Stimulated activated CD8-positive, alpha-beta memory T cell treated with anti-CD3 and anti-CD28 coated beads, Interleukin-12 subunit alpha, Interleukin-12 subunit beta, amount 100 ng/mL, for 24 hours (primary cell): Measurements from ENCODE around the gene AMER3.
"Not testable (repeated sequence)": the region's sequence is repeated elsewhere in the genome, so short reads cannot be mapped to it uniquely, and the experiment has no call there.

Experiments used
- DNase-seq: peaks from one replicate; pipeline ENCODE4 v3.0.0-alpha.2; 2020; ENCODE audit errors: extremely low read depth

Gene AMER3

GRCh38 chr2:130755256-130756052 lies at the start of gene AMER3:
TSS of gene AMER3 (plus strand) at chr2:130755540. CDS start at chr2:130762073, 6,533 bp downstream.
- DNase-seq = no peak

- not testable (repeated sequence) for DNase-seq
Measured at GRCh38 chr2:130714795-130715194, 40.5 kb upstream of the AMER3 start.

DNA sequence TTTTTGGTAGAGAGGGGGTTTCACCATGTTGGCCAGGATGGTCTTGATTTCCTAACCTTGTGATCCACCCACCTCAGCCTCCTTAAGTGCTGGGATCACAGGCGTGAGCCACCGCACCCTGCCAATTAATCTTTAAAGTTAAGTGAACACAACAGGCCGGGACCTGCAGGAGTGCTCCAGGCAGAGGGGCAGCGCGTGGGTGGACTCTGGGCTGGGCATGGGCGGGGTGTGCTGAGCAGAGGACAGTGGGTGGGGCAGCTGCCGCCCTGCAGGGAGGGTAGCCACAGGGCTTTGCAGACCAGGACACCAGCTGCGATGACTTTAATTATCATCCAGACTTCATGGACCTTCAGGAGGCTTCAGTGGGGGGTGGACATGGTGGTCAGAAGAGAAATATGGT lies 35.3 kb upstream of the AMER3 start:
- DNase-seq = no peak

DNA sequence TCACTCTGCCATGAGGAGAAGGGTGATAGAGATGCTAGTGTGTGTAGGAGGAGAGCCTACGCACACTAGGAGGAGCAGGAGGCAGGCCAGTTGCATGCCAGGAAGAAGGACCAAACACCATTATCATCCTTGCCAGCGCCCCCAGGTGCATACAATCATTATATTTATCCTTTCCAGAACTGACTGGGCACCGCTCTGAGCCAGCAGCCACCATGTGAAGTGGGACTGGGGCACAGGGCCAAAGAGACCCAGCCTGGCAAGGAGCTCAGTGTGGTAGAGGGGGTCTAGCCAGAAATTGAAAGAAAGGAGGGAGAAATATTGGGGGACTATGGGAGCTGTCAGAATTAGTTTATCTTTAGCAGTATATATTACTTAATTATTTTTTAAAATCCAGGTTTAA lies 34.8 kb upstream of the AMER3 start:
- no peak for DNase-seq

DNA sequence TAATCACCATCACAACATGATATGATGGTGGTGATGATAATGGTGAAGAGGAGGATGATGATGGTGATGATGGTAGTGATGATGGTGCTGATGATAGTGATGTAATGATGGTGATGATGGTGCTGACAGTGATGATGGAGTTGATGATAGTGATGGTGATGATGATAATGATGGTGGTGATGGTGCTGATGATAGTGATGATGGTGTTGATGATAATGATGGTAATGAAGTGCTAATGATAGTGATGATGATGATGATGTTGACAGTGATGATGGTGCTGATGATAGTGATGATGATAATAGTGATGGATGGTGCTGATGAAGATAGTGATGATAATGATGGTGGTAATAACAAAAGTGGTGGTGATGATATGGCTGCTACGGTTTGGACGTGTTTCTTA lies 30.9 kb upstream of the AMER3 start:
- no peak for DNase-seq

- DNase-seq = no peak
Measured at GRCh38 chr2:130726614-130727180, 28.6 kb upstream of the AMER3 start.

- peak; percentile 76 for DNase-seq
Measured at GRCh38 chr2:130727286-130727924, 27.9 kb upstream of the AMER3 start.

DNA sequence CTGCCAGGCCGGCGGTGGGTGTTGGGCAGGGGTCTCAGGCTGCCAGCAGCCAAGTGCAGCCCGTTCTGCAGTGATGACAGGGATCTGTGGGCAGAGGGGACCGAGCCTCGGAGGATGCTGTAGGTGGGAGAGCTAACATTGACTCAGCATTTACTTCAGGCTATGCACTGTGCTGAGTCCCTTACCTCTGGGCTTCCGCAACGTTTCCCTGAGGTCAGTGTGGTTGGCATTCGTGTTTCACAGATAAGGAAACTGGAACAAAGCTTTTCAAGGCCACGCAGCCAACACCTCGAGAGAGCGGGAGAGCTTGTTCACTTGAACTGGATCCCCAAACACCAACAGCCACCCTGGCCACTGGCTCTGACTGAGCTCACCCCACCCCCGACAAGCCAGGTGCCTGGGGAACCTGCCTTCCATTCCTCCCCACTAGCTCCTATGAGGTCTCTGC lies 27.3 kb upstream of the AMER3 start:
- DNase-seq = peak; percentile 9

DNA sequence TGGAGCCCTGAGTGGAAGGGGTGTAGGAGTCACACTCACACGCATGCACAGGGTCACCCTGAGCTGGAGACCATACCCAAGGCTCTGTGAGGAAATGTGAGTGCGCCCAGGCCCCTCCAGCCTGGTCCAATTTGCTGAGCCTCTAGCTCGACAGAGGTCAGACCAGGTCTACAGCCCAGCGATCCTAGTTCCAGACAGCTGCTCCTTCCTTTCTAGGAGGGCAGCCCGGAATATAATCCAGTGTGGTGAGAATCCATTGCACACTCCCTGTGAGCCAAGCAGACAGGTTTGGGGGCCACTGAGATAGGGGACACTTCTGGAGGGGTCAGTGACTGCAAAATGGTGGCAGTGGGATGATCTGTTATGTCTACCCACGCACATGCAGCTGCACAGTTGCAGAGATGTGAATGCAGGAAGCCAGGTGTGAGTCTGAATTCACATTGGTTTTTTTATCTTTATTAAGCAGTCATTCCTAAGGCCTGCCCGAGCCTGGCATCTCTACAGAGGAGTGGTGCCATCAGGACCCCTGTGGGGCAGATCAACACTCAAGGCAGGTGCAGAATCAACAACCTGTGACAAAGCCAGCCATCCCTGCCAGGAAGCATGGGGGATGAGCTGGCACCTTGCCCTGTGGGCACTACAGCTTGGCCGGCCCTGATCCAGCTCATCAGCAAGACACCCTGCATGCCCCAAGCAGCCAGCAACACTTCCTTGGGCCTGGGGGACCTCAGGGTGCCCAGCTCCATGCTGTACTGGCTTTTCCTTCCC lies 26.6 kb upstream of the AMER3 start, which contains the start of gene GPR148:
GPR148 (plus strand) TSS at position 522 of the 768 bp plus-strand sequence; CDS start at position 604, 82 bp downstream.
- DNase-seq = no peak

- no peak for DNase-seq
Measured at GRCh38 chr2:130729322-130730299, 25.7 kb upstream of the AMER3 start.

DNA sequence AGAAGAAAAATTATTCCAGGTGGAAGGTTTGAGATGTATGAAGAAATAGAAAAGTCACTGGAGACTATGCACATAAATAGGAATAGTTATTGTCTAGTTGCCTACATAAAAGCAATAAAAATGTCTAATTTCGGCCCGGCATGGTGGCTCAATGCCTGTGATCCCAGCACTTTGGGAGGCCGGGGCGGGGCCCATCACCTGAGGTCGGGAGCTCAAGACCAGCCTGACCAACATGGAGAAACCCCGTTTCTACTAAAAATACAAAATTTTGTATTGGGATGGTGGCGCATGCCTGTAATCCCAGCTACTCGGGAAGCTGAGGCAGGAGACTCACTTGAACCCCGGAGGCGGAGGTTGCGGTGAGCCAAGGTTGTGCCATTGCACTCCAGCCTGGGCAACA lies 23.1 kb upstream of the AMER3 start:
- not testable (repeated sequence) for DNase-seq

DNA sequence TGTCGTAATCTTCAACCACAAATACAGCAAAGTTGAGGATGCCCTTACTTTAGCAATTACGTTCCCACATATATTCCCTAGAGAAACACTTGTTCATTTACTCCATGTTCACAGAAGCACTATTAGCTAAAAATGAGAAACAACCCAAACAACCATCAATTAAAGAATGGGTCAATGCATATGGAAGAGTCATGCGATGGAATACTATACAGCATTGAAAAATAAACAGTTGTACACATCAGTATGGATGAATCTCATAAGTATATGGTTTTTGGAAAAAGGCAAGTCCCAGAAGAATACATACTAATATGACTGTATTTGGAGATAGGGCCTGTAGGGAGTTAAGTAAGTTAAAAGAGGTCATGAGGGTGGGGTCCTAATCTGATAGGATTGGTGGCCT lies 20.1 kb upstream of the AMER3 start:
- DNase-seq = no peak

DNA sequence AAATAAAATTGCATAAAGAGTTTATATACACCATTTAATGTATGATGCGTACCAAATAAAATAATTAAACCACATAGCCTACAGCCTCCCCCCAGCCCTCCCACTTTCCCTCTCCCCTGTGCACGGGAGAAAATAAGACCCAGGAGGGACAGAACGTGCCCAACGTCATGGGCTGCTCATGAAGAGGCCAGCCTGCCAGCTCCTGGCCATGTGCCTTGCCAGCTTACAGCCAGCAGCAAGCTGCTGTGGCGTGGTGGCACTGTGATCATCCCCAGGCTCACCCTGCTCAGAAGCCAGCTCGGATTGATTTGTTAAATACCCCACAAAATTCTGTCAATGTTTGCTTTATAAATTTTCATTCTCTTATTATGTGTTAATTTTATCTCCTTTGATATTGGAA lies 18.9 kb upstream of the AMER3 start:
- no peak for DNase-seq

DNA sequence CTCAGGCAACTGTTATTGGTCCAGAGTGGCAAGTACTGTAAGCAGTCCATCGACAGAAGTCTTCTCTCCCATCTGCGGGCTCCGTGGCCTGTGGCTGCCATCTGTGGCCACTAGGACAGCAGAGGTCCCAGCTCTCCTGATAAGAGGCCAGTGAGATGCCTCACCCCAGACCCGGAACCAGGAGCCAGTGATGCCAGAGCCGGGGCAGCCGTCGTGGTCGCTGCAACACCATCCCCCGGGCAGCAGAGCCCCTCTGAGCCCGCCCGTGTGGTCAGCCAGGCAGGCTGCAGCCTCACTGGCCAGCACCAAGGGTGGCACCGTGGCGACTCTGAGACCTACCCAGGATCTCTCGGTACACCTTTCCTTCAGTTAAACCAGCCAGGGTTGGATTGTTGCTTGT lies 17.7 kb upstream of the AMER3 start:
- no peak for DNase-seq

- no peak for DNase-seq
Measured at GRCh38 chr2:130740671-130741070, 14.7 kb upstream of the AMER3 start.

GRCh38 chr2:130743278-130743677 lies 12.1 kb upstream of the AMER3 start:
- DNase-seq = no peak

GRCh38 chr2:130744287-130745117 lies 10.8 kb upstream of the AMER3 start:
- no peak for DNase-seq

GRCh38 chr2:130749078-130749477 lies 6.3 kb upstream of the AMER3 start:
- DNase-seq = no peak

DNA sequence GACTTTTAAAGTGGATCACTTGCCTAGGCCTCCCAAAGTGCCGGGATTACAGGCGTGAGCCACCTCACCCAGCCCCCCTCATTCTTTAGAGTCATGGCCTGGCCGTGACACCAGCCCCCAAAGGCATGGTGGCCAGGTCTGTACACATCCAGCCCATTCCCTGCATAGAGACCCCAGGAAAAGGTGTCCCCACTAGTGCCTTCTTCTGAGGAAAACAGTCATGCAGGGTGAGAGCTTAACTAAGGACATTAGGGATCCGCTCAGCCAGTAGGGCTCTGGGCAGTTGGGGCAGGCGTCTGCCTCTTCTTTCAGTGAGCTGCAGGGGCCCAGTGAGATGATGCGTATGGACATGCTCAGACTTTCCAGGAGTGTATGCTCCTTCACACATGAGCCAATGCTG lies 5.7 kb upstream of the AMER3 start:
- no peak for DNase-seq

GRCh38 chr2:130754811-130755210 lies 529 bp upstream of the AMER3 start:
- no peak for DNase-seq
